Measurements from ENCODE around the gene SFTA2. TPM values are rescaled to one million over a fixed set of nuclear protein-coding genes. Genes with fewer than 3 reads are reported as not detected.
A peak's percentile ranks its signal among the peaks of the same experiment; 100 is the strongest.

The SFTA2 gene
- total and polyA plus RNA-seq, 9 of the 15 experiments (the other 6 are each of a cell fraction or from before 2014, with no cell fraction given) = not detected

GRCh38 chr6:30885481-30885998 lies 46.4 kb downstream of the SFTA2 start (continued):
- TF ChIP-seq ETS1 (conservative IDR thresholded peaks at IDR 0.05; ENCODE audit: control insufficient read depth, low read depth, low read length) (peak; percentile 24; the same call in 1 of the 2 replicates), CHD2 (IDR thresholded peaks at IDR 0.05; ENCODE audit: low read depth, low read length) (0 out of 2 replicates have a peak, but pooled peaks have one; percentile 13), FOXK2 (conservative IDR thresholded peaks at IDR 0.05 in 1 of 2, IDR thresholded peaks at IDR 0.05 in 1 of 2; ENCODE audit: low read depth in 2 of 2) (peak; percentile 35 to 47; a peak in 1 of 4 replicates), EP400 (IDR thresholded peaks at IDR 0.05) (no peak), MCM7 (IDR thresholded peaks at IDR 0.05) (0 out of 4 replicates have a peak, but pooled peaks of 1 of the 2 experiments have one; percentile 61), SAP30 (IDR thresholded peaks at IDR 0.05; ENCODE audit: borderline replicate concordance, insufficient read depth, low read depth, low read length, poor library complexity, severe bottlenecking) (peak; percentile 24), ZNF224 (CRISPR knock-in tag; IDR thresholded peaks at IDR 0.05) (no peak; the same call in 1 of the 2 replicates), SAFB (IDR thresholded peaks at IDR 0.05; ENCODE audit: borderline replicate concordance, low read depth, low read length) (no peak), ARID4B (CRISPR knock-in tag; IDR thresholded peaks at IDR 0.05) (peak; percentile 34; the same call in 1 of the 2 replicates), ASH1L (IDR thresholded peaks at IDR 0.05; ENCODE audit: borderline replicate concordance, low read depth, partially characterized antibody) (peak; percentile 16), NEUROD1 (IDR thresholded peaks at IDR 0.05; ENCODE audit: borderline replicate concordance, low read depth, low read length, partially characterized antibody) (no peak), ZNF165 (CRISPR knock-in tag; IDR thresholded peaks at IDR 0.05; ENCODE audit: borderline replicate concordance) (no peak), ZNF780A (CRISPR knock-in tag; IDR thresholded peaks at IDR 0.05) (no peak), ZNF232 (CRISPR knock-in tag; IDR thresholded peaks at IDR 0.05) (0 out of 2 replicates have a peak, but pooled peaks have one; percentile 34), SP1 (CRISPR knock-in tag; IDR thresholded peaks at IDR 0.05) (0 out of 2 replicates have a peak, but pooled peaks have one; percentile 16), CEBPG (CRISPR knock-in tag; IDR thresholded peaks at IDR 0.05) (no peak), CEBPG (tag; conservative IDR thresholded peaks at IDR 0.05 in 1 of 2, IDR thresholded peaks at IDR 0.05 in 1 of 2) (no peak), ARHGAP35 (IDR thresholded peaks at IDR 0.05; ENCODE audit: partially characterized antibody) (peak; percentile 77), GABPB1 (CRISPR knock-in tag; IDR thresholded peaks at IDR 0.05) (0 out of 2 replicates have a peak, but pooled peaks have one; percentile 11), TEAD1 (CRISPR knock-in tag; IDR thresholded peaks at IDR 0.05) (0 out of 4 replicates have a peak, but pooled peaks of 1 of the 2 experiments have one; percentile 21), THRB (CRISPR knock-in tag; conservative IDR thresholded peaks at IDR 0.05) (0 out of 2 replicates have a peak, but pooled peaks have one; percentile 9)

Data from K562 (cell line).